HUES48 (cell line): ENCODE data around the gene TMEM126B.
"Not testable (repeated sequence)": the region's sequence is repeated elsewhere in the genome, so short reads cannot be mapped to it uniquely, and the experiment has no call there.

Experiments
- H3K27ac ChIP-seq: one replicate; pipeline ENCODE4 v1.7.0; 2013; ENCODE audit warnings: low read depth, low read length, inconsistent platforms
- H3K27me3 ChIP-seq: 2 replicates; pipeline ENCODE4 v1.6.1; 2013; ENCODE audit warnings: mild to moderate bottlenecking, low read length; ENCODE audit not compliant: control insufficient read depth, insufficient read depth
- H3K36me3 ChIP-seq: 2 replicates; pipeline ENCODE4 v1.6.1; 2013; ENCODE audit warnings: low read length; ENCODE audit not compliant: control insufficient read depth, insufficient read depth
- H3K4me1 ChIP-seq: 2 replicates; pipeline ENCODE4 v1.6.1; 2013; ENCODE audit warnings: mild to moderate bottlenecking, low read length; ENCODE audit not compliant: control insufficient read depth, insufficient read depth
- H3K4me3 ChIP-seq: 2 replicates; pipeline ENCODE4 v1.5.1; 2013; ENCODE audit warnings: mild to moderate bottlenecking, low read depth, low read length
- H3K9ac ChIP-seq: 2 replicates; pipeline ENCODE4 v1.6.1; 2013; ENCODE audit warnings: mild to moderate bottlenecking, low read depth, low read length, moderate library complexity
- H3K9me3 ChIP-seq: 2 replicates; pipeline ENCODE4 v1.6.1; 2013; ENCODE audit warnings: low read length; ENCODE audit not compliant: control insufficient read depth, insufficient read depth

Gene TMEM126B

GRCh38 chr11:85608621-85609020, 19.8 kb upstream of the TMEM126B start:
- not testable (repeated sequence) for H3K9ac ChIP-seq, H3K27me3 ChIP-seq, H3K9me3 ChIP-seq, H3K36me3 ChIP-seq, H3K4me3 ChIP-seq
- Histone ChIP-seq H3K4me1 (peaks cover 21% of the 10 kb centered on the region), H3K27ac (peak overlapping the region; percentile 63)

- not testable (repeated sequence) for H3K4me3 ChIP-seq, H3K9ac ChIP-seq, H3K9me3 ChIP-seq, H3K36me3 ChIP-seq, H3K27me3 ChIP-seq, H3K27ac ChIP-seq
- peaks cover 21% of the 10 kb centered on the region for H3K4me1 ChIP-seq
Observed at GRCh38 chr11:85609286-85609685, 19.1 kb upstream of the TMEM126B start.

- H3K27me3 ChIP-seq, H3K9ac ChIP-seq, H3K9me3 ChIP-seq, H3K36me3 ChIP-seq, H3K27ac ChIP-seq, H3K4me3 ChIP-seq: not testable (repeated sequence)
- H3K4me1 ChIP-seq = peaks cover 12% of the 10 kb centered on the region
Observed at GRCh38 chr11:85611643-85612042, 16.8 kb upstream of the TMEM126B start.

GRCh38 chr11:85619499-85619898, 8.9 kb upstream of the TMEM126B start:
- Histone ChIP-seq H3K9me3 (no peaks in the 10 kb centered on the region), H3K36me3 (no peaks in the 10 kb centered on the region), H3K4me3 (no peak overlapping the region), H3K27ac (no peak overlapping the region), H3K4me1 (no peaks in the 10 kb centered on the region), H3K9ac (no peak overlapping the region), H3K27me3 (no peaks in the 10 kb centered on the region)

- Histone ChIP-seq H3K36me3 (no peaks in the 10 kb centered on the region), H3K9ac (no peak overlapping the region), H3K27ac (no peak overlapping the region), H3K9me3 (no peaks in the 10 kb centered on the region), H3K4me3 (no peak overlapping the region), H3K27me3 (no peaks in the 10 kb centered on the region), H3K4me1 (0 out of 2 replicates have a peak, but pooled peaks cover 1% of the 10 kb centered on the region)
Observed at GRCh38 chr11:85620256-85620655, 8.1 kb upstream of the TMEM126B start.

GRCh38 chr11:85626496-85626895, 1.9 kb upstream of the TMEM126B start:
- no peak overlapping the region for H3K27ac ChIP-seq
- no peaks in the 10 kb centered on the region for H3K9me3 ChIP-seq
- H3K9ac ChIP-seq = no peak overlapping the region
- H3K4me1 ChIP-seq = peaks cover 23% of the 10 kb centered on the region
- H3K36me3 ChIP-seq = peaks cover 11% of the 10 kb centered on the region
- peak overlapping the region; percentile 96 for H3K4me3 ChIP-seq
- no peaks in the 10 kb centered on the region for H3K27me3 ChIP-seq

GRCh38 chr11:85627332-85627997, 928 bp upstream of the TMEM126B start, which contains the start of gene DLG2:
TSS of gene DLG2 (minus strand) at chr11:85627344.
- peaks cover 21% of the 10 kb centered on the region for H3K36me3 ChIP-seq
- H3K4me3 ChIP-seq = peak within 1 kb of the TSS; percentile 96
- H3K27me3 ChIP-seq = no peaks in the 10 kb centered on the region
- H3K9me3 ChIP-seq = no peaks in the 10 kb centered on the region
- H3K27ac ChIP-seq = peak within 1 kb of the TSS; percentile 83
- peaks cover 23% of the 10 kb centered on the region for H3K4me1 ChIP-seq
- H3K9ac ChIP-seq = peak within 1 kb of the TSS; percentile 41; the same call in 1 of the 2 replicates

GRCh38 chr11:85628771-85629341, 463 bp downstream of the TMEM126B start:
- H3K4me1 ChIP-seq = peaks cover 23% of the 10 kb centered on the region
- H3K9me3 ChIP-seq = no peaks in the 10 kb centered on the region
- peak overlapping the region; percentile 96 for H3K4me3 ChIP-seq
- H3K27ac ChIP-seq = peak overlapping the region; percentile 79
- H3K36me3 ChIP-seq = peaks cover 25% of the 10 kb centered on the region
- H3K9ac ChIP-seq = peak overlapping the region; percentile 81
- H3K27me3 ChIP-seq = no peaks in the 10 kb centered on the region

GRCh38 chr11:85634747-85635146, 6.4 kb downstream of the TMEM126B start:
- Histone ChIP-seq H3K36me3 (peaks cover 61% of the 10 kb centered on the region), H3K27ac (no peak overlapping the region)

GRCh38 chr11:85643191-85643614, 14.8 kb downstream of the TMEM126B start:
- no peak overlapping the region for H3K4me3 ChIP-seq
- H3K27ac ChIP-seq = no peak overlapping the region
- no peaks in the 10 kb centered on the region for H3K36me3 ChIP-seq
- no peaks in the 10 kb centered on the region for H3K27me3 ChIP-seq
- no peak overlapping the region for H3K9ac ChIP-seq
- peaks cover 15% of the 10 kb centered on the region for H3K4me1 ChIP-seq
- no peaks in the 10 kb centered on the region for H3K9me3 ChIP-seq

More at GRCh38 chr11:85634747-85635146, 6.4 kb downstream of the TMEM126B start:
- Histone ChIP-seq H3K4me1 (peaks cover 3% of the 10 kb centered on the region; the same call in 1 of the 2 replicates), H3K27me3 (no peaks in the 10 kb centered on the region), H3K9ac (no peak overlapping the region), H3K9me3 (no peaks in the 10 kb centered on the region), H3K4me3 (no peak overlapping the region)

GRCh38 chr11:85647078-85647477, 18.7 kb downstream of the TMEM126B start:
- Histone ChIP-seq H3K27ac (peak overlapping the region; percentile 85), H3K4me1 (peaks cover 33% of the 10 kb centered on the region)

More at GRCh38 chr11:85647078-85647477, 18.7 kb downstream of the TMEM126B start:
- H3K36me3 ChIP-seq = 0 out of 2 replicates have a peak, but pooled peaks cover 6% of the 10 kb centered on the region
- peak overlapping the region; percentile 85 for H3K4me3 ChIP-seq
- H3K9ac ChIP-seq = peak overlapping the region; percentile 67
- no peaks in the 10 kb centered on the region for H3K9me3 ChIP-seq
- H3K27me3 ChIP-seq = no peaks in the 10 kb centered on the region
